H9 (cell line): ENCODE results near the gene ZNF106. TPM values are rescaled to one million over a fixed set of nuclear protein-coding genes. Genes with fewer than 3 reads are reported as not detected.

Source experiments
- DNase-seq: peaks from one replicate; pipeline ENCODE4 v3.0.0-alpha.2; 2017
- H2AFZ ChIP-seq: one replicate; pipeline ENCODE4 v1.6.1; 2013; ENCODE audit warnings: mild to moderate bottlenecking, low read length, control low read depth, moderate library complexity
- H2AK5ac ChIP-seq: 2 replicates; pipeline ENCODE4 v1.6.1; 2013; ENCODE audit warnings: low read length, control low read depth, mixed read lengths; ENCODE audit not compliant: insufficient read length
- H2BK120ac ChIP-seq: one replicate; pipeline ENCODE4 v1.6.1; 2013; ENCODE audit warnings: low read depth, mild to moderate bottlenecking, low read length, control low read depth, inconsistent platforms; ENCODE audit not compliant: poor library complexity, severe bottlenecking
- H2BK12ac ChIP-seq: 2 replicates; pipeline ENCODE4 v1.6.1; 2013; ENCODE audit warnings: low read length, control low read depth, mixed read lengths, low read depth; ENCODE audit not compliant: insufficient read length
- H2BK15ac ChIP-seq: 2 replicates; pipeline ENCODE4 v1.6.1; 2013; ENCODE audit warnings: low read depth, low read length, control low read depth
- H2BK20ac ChIP-seq: one replicate; pipeline ENCODE4 v1.6.1; 2013; ENCODE audit warnings: low read depth, mild to moderate bottlenecking, low read length, control low read depth, inconsistent platforms; ENCODE audit not compliant: poor library complexity, severe bottlenecking
- H2BK5ac ChIP-seq: 2 replicates; pipeline ENCODE4 v1.6.1; 2013; ENCODE audit warnings: low read length, control low read depth, mixed read lengths; ENCODE audit not compliant: insufficient read length
- H3K14ac ChIP-seq: 2 replicates; pipeline ENCODE4 v1.6.1; 2013; ENCODE audit warnings: low read length, control low read depth; ENCODE audit not compliant: insufficient read depth
- H3K18ac ChIP-seq: 2 replicates; pipeline ENCODE4 v1.6.1; 2013; ENCODE audit warnings: low read depth, mild to moderate bottlenecking, mixed read lengths, low read length, control low read depth; ENCODE audit not compliant: insufficient read length
- H3K23ac ChIP-seq: 2 replicates; pipeline ENCODE4 v1.6.1; 2013; ENCODE audit warnings: low read length, control low read depth, mixed read lengths, low read depth; ENCODE audit not compliant: insufficient read length
- H3K23me2 ChIP-seq: 2 replicates; pipeline ENCODE4 v1.6.1; 2013; ENCODE audit warnings: low read depth, mild to moderate bottlenecking, mixed read lengths, low read length, control low read depth; ENCODE audit not compliant: insufficient read length, poor library complexity, severe bottlenecking
- H3K27ac ChIP-seq: 2 replicates; pipeline ENCODE4 v1.5.1; 2013; ENCODE audit warnings: low read length, control low read depth, mixed read lengths, low read depth; ENCODE audit not compliant: insufficient read length
- H3K27me3 ChIP-seq: 2 replicates; pipeline ENCODE4 v1.6.1; 2013; ENCODE audit warnings: low read length, control low read depth, inconsistent platforms; ENCODE audit not compliant: insufficient read depth
- H3K4ac ChIP-seq: 2 replicates; pipeline ENCODE4 v1.6.1; 2013; ENCODE audit warnings: low read depth, mild to moderate bottlenecking, control low read depth, inconsistent platforms, low read length, moderate library complexity
- H3K4me1 ChIP-seq: 2 replicates; pipeline ENCODE4 v1.6.1; 2013; ENCODE audit warnings: low read length, control low read depth, inconsistent platforms; ENCODE audit not compliant: insufficient read depth
- H3K4me2 ChIP-seq: 2 replicates; pipeline ENCODE4 v1.6.1; 2013; ENCODE audit warnings: low read length, control low read depth, mixed read lengths; ENCODE audit not compliant: insufficient read length, insufficient read depth
- H3K56ac ChIP-seq: 2 replicates; pipeline ENCODE4 v1.6.1; 2013; ENCODE audit warnings: low read depth, mild to moderate bottlenecking, mixed read lengths, low read length, control low read depth; ENCODE audit not compliant: insufficient read length
- H3K79me1 ChIP-seq: 2 replicates; pipeline ENCODE4 v1.6.1; 2013; ENCODE audit warnings: low read depth, mild to moderate bottlenecking, moderate library complexity, low read length, control low read depth, inconsistent platforms; ENCODE audit not compliant: insufficient read depth, poor library complexity, severe bottlenecking
- H3K79me2 ChIP-seq: 2 replicates; pipeline ENCODE4 v1.6.1; 2013; ENCODE audit warnings: low read length, control low read depth, inconsistent platforms; ENCODE audit not compliant: insufficient read depth
- H3K9ac ChIP-seq: 2 replicates; pipeline ENCODE4 v1.6.1; 2013; ENCODE audit warnings: low read length, control low read depth, mixed read lengths; ENCODE audit not compliant: insufficient read length; ENCODE audit errors: extremely low read depth
- H3K9me3 ChIP-seq: one replicate; pipeline ENCODE4 v1.6.1; 2013; ENCODE audit warnings: low read depth, low read length, inconsistent platforms; ENCODE audit not compliant: control insufficient read depth
- H3T11ph ChIP-seq: one replicate; pipeline ENCODE4 v1.6.1; 2013; ENCODE audit warnings: mild to moderate bottlenecking, low read length, control low read depth, inconsistent platforms
- H4K20me1 ChIP-seq: one replicate; pipeline ENCODE4 v1.6.1; 2013; ENCODE audit not compliant: control insufficient read depth, insufficient read length, insufficient read depth
- H4K5ac ChIP-seq: 2 replicates; pipeline ENCODE4 v1.6.1; 2013; ENCODE audit warnings: low read depth, mild to moderate bottlenecking, mixed read lengths, low read length, control low read depth; ENCODE audit not compliant: insufficient read length
- H4K8ac ChIP-seq: replicated peaks from 2 replicates; pipeline ENCODE4 v1.6.1; 2013; ENCODE audit warnings: low read length, control low read depth, mixed read lengths, low read depth; ENCODE audit not compliant: insufficient read length
- H4K91ac ChIP-seq: 2 replicates; pipeline ENCODE4 v1.6.1; 2013; ENCODE audit warnings: low read depth, mild to moderate bottlenecking, moderate library complexity, mixed read lengths, low read length, control low read depth; ENCODE audit not compliant: insufficient read length
- H3K27ac Mint-ChIP-seq, 3 experiments: 2 replicates in 2 of 3; 3 replicates in 1 of 3; pipeline ENCODE4 v1.8.0; 2020 to 2021; ENCODE audit warnings: mixed read lengths in 3 of 3, mild to moderate bottlenecking in 1 of 3, moderate library complexity in 1 of 3
- H3K27me3 Mint-ChIP-seq: 2 replicates; pipeline ENCODE4 v1.8.0; 2021; ENCODE audit warnings: low read depth, mild to moderate bottlenecking, moderate library complexity, mixed read lengths
- H3K36me3 Mint-ChIP-seq, 3 experiments: 2 replicates in 2 of 3; 3 replicates in 1 of 3; pipeline ENCODE4 v1.8.0; 2020 to 2021; ENCODE audit warnings: low read depth in 3 of 3, mixed read lengths in 3 of 3; ENCODE audit not compliant: insufficient read depth in 1 of 3
- H3K4me1 Mint-ChIP-seq, 2 experiments: 2 replicates each; pipeline ENCODE4 v1.8.0; 2020; ENCODE audit warnings: mixed read lengths in 2 of 2
- H3K4me3 Mint-ChIP-seq, 2 experiments: 2 replicates in 1 of 2; 3 replicates in 1 of 2; pipeline ENCODE4 v1.8.0; 2020 to 2021; ENCODE audit warnings: mild to moderate bottlenecking in 2 of 2, mixed read lengths in 2 of 2, moderate library complexity in 1 of 2
- H3K9me3 Mint-ChIP-seq, 2 experiments: 2 replicates in 1 of 2; 3 replicates in 1 of 2; pipeline ENCODE4 v1.8.0; 2020; ENCODE audit warnings: mild to moderate bottlenecking in 2 of 2, mixed read lengths in 2 of 2, moderate library complexity in 1 of 2
- CTCF ChIP-seq: fragments of 200-600 bp; sonication (generic); conservative IDR thresholded peaks from 3 replicates; pipeline ENCODE4 v1.8.0; 2021; ENCODE audit warnings: antibody characterized with exemption, mild to moderate bottlenecking
- WGBS: extraction: QIAGEN DNeasy Blood & Tissue Kit; methylation state at CpG from one replicate; pipeline ENCODE4 v1.1.7; 2013; ENCODE audit warnings: missing lambda C conversion rate, low lambda C conversion rate, mixed read lengths; ENCODE audit not compliant: insufficient read length; ENCODE audit errors: extremely low coverage; 5-methylcytosine and 5-hydroxymethylcytosine counted together
- total RNA-seq: library from RNA; stranded (reverse); gene quantifications from 2 replicates; pipeline ENCODE4 v1.2.1, GENCODE V29; 2021

ZNF106 gene
- total RNA-seq, 1 experiment from 2014 or later: 55.0 TPM

GRCh38 chr15:42409011-42409410, 81.9 kb downstream of the ZNF106 start:
- no peak overlapping the region for H2BK15ac ChIP-seq
- no CpG with 5 or more reads among the region's 9 CpGs for WGBS

More at GRCh38 chr15:42409011-42409410, 81.9 kb downstream of the ZNF106 start:
- Histone ChIP-seq H4K8ac (no peak overlapping the region), H2BK12ac (no peak overlapping the region), H3K4me2 (no peak overlapping the region), H3K23me2 (no peaks in the 10 kb centered on the region), H3K14ac (no peak overlapping the region), H3K27me3 (no peaks in the 10 kb centered on the region), H3K23ac (no peak overlapping the region), H3K9me3 (no peaks in the 10 kb centered on the region), H3K9ac (no peak overlapping the region), H3K4me1 (no peaks in the 10 kb centered on the region), H2BK5ac (no peak overlapping the region), H4K20me1 (no peaks in the 10 kb centered on the region), H3K18ac (no peak overlapping the region), H2BK120ac (no peak overlapping the region), H3K4ac (no peak overlapping the region), H4K91ac (no peak overlapping the region), H2BK20ac (no peak overlapping the region), H4K5ac (no peak overlapping the region), H3K27ac (no peak overlapping the region), H3T11ph (no peak overlapping the region), H2AFZ (no peak overlapping the region), H3K79me1 (no peaks in the 10 kb centered on the region), H2AK5ac (no peak overlapping the region), H3K79me2 (no peaks in the 10 kb centered on the region), H3K56ac (no peak overlapping the region)
- DNase-seq: no peak
- Mint-ChIP-seq H3K27ac (no peak overlapping the region), H3K4me1 (no peaks in the 10 kb centered on the region), H3K36me3 (peaks cover 1 to 10% (median 3%) of the 10 kb centered on the region in 3 experiments; a peak in 5 of 7 replicates), H3K9me3 (no peaks in the 10 kb centered on the region), H3K4me3 (no peak overlapping the region), H3K27me3 (no peaks in the 10 kb centered on the region)
- no peak for TF ChIP-seq CTCF
